GM18909 (cell line): ENCODE measurements around the gene ARHGAP23.
"Not testable (repeated sequence)": the region's sequence is repeated elsewhere in the genome, so short reads cannot be mapped to it uniquely, and the experiment has no call there.

Experiments
- ATAC-seq: cut with Tn5 transposase; IDR thresholded peaks from one replicate; pipeline ENCODE4 v1.9.1; 2021; ENCODE audit warnings: mild to moderate bottlenecking; ENCODE audit not compliant: unreplicated experiment, poor library complexity

The ARHGAP23 gene

DNA sequence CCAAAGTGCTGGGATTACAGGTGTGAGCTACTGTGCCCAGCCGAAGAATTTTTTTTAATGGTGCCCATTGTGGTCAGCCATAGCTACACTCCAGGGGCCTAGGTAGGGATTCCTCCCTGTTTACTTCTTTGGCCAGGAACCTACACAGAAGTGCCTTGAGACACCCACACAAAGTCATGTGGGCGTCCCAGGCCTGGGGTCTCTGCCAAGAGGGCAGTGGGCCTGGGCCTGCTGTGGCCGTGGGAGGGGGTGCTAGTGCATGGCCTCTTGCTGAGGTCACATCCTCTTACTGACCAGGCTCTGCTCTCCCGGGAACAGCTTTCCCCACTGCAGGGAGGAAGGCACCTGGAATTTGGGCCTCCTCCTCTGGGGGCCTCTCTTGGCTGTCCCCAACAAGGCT is 50.4 kb downstream of the ARHGAP23 start:
- not testable (repeated sequence) for ATAC-seq

DNA sequence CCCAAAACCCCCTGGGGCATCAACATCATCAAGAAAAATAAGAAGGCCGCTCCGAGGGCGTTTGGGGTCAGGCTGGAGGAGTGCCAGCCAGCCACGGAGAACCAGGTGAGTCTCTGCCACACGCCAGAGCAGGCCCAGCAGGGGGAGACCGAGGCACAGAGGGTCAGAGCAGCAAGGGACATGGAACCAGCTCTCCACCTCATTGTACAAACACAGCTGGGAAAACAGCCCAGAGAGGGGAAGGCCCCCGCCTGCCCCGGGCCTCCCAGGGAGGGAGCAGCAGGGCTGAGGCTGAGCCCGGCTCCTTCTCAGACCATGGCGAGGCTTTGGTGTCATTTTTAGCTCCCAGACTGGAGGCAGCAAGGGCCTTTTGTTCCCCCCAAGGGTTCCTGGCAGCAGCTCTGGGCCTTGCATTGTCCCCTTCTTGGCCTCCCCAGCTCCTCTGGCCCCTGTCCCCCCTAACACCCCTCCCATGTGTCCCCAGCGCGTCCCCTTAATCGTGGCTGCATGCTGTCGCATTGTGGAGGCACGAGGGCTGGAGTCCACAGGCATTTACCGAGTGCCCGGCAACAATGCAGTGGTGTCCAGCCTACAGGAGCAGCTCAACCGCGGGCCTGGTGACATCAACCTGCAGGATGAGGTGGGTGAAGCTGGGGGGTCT is 53.9 kb downstream of the ARHGAP23 start:
- ATAC-seq, result not testable (repeated sequence)

DNA sequence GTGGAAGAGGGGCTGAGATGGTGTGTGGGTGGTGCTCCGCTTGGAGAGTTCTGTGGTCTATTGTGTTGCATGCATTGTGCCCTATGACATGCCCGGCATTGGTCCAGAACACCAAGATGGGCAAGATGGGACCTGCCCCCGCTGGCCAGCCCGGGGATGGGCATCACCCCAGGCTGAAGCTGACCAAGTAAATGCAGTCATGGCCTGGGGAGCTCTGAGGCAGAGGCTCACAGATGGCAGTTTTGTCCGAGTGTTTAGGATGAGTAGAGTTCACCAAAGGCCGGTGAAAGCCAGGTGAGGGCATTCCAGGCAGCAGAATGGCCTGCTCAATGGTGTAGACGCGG is 54.4 kb downstream of the ARHGAP23 start:
- ATAC-seq, result not testable (repeated sequence)

DNA sequence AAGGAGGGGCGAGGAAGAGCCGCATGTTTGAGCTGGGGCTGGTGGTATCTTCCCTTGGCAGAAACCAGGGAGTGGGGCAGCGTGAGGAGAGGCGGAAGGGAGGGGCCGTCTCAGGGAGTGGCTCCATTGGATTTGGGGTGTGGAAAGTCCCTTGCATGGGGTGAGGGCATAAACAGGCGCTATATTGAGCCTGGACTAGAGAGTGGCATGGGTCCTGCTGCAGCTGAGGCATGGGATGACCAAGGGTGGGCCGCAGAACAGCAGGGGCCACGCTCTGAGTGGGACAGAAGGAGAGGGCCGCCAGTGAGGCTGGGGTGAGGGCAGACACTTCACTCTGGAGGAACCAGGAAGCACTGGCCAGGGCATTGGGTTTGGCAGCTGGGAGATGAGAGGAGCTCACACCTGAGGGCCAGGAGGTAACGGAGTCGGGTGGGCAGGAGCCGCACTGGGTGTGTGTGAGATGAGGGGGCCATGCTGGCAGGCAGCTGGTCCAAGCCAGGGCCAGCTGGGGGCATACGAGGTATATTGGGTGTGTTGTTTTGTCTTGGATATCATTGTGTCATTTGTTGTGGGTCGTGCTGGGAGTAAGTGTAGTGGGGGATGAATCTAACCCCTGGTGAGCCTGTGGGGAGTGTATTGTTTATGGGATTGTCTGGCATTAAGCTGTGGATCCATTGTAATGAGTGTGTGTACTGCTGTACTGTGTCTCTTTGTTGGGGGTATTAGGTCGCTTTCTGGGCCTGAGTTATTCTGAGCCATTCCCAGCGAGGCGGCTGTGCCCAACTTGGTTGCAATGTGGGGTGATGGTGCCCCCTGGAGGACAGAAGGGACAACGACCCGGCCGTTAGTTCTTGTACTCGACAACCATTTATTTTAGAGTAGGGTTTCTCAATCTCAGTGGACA is 56.2 kb downstream of the ARHGAP23 start:
- not testable (repeated sequence) for ATAC-seq

DNA sequence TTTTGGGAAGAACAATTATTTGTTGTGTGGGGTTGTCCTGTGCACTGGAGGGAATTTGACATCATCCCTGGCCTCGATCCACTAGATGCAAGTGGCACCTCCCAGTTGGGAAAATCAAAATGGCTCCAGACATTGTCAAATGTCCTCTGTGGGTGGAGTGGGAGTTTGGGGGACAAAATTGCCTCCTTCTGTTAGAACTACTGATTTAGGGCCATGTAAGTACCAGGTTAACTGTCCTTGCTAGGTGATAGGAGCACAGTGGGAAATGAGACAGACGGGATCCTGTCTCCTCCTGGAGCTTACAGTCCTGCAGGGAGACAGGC is 56.8 kb downstream of the ARHGAP23 start:
- no peak for ATAC-seq

DNA sequence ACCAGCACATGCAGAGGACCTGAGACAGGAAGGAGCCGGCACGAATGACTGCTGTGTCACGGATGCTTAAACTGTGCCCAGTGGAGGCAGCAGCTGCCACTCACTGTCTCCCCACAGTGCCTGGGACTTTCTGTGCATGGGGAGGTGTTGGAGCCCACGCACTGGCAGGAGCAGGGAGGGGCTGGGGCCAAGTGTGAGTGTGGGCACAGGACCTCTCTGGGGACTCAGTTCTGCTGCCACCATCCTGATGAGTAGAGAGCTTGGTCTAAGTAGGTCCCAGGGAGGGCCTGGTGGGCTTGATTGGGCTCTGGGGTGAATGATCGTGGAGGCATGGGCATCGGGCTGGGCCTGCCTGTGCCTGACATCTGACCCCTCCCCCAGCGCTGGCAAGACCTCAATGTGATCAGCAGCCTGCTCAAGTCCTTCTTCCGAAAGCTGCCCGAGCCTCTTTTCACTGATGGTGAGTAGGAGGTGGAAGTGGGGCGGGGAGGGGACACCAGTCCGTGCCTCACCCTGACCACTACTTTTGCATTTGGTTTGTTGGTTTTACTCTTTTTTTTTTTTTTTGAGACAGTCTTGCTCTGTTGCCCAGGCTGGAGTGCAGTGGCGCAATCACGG is 57.5 kb downstream of the ARHGAP23 start:
- not testable (repeated sequence) for ATAC-seq

DNA sequence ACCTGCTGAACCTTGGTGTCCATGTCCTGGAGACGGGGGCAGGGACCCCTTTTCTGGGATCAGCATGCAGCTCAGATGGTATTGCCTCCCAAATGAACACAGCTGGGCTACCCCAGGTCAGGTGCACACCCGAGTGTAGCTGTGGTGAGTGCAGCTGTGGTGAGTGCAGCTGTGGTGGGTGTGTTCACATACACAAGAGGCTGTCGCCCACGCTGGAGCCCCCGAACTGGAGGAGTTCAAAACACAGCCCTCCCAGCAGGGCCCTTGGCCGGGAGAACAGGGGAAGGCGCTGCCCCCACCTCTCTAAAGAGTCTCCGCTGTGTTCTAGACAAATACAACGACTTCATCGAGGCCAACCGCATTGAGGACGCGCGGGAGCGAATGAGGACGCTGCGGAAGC is 61.5 kb downstream of the ARHGAP23 start:
- ATAC-seq, result not testable (repeated sequence)

DNA sequence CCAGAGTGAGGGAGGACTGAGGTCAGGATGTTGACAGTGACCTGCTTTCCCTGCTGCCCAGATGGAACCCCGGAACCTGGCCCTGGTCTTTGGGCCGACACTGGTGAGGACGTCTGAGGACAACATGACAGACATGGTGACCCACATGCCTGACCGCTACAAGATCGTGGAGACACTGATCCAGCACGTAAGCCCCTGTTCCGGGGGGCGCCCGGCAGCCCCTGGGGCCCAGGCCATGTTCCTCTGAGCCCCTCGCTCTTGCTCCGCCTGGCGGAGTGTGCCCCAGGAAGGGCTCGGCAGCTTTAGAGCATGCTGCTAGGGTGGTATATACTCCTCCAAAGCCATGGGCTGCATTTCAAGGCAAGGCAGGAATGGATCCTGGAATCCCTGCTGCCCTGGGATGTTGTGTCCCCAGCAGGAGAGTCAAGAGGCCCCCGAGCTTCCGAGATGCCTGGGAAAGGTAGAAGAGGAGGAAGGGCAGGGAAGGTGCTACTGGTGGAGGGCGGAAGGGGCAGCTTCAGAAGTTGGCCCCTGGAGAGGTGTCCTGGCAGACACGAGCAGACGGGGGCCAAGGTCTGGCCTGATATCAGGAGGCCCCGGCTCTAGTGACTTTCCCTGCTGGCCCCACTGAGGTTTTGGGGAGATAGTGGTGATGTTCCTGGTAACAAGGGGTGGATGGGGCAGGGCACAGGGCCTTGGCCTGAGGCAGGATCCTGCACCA is 63.2 kb downstream of the ARHGAP23 start:
- not testable (repeated sequence) for ATAC-seq

DNA sequence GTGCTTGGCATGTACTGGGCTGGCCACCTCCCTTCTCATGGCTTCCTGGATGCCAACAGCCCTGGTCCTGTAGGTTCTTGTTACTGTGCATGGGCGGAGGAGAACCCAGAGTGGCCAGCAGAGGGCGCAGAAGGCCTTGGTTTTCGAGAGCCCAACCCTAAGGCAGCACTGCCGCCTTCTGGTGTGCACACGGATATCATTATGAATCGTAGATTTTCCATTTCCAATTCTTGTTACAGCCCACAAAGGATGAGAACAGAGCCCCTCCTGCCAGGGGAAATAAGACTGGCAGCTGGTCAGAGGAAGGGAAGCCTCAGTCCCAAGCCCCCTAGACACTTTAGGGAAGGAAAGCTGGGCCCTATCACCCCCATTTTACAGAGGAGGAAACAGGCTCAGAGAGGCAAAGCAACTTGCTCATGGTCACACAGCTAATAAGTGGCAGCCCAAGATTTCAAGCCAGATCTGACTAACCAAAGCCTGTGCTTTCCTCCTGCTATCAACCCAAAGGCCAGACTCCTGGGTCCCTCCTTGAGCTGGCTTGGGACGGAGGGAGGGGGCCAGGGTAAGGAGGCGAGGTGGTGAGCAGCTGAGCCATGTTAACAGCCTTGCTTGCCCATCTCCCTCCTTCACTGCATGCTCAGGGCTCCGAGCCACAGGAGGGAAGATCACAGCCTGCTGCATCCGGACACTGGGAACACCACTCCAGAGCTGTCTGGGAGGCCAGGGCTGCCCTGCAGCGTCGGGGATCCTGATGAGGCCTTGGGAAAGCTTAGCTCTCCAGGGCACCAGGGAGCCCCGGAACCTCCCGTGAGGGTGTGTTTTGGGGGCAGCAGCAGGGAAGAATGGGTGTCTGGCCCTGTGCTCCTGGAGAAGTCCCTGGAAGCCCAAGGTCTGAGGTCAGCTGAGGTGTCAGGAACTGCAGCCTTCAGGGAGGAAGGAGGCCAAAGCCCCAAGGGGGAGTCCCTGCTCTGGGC is 64.1 kb downstream of the ARHGAP23 start:
- ATAC-seq, result not testable (repeated sequence)

DNA sequence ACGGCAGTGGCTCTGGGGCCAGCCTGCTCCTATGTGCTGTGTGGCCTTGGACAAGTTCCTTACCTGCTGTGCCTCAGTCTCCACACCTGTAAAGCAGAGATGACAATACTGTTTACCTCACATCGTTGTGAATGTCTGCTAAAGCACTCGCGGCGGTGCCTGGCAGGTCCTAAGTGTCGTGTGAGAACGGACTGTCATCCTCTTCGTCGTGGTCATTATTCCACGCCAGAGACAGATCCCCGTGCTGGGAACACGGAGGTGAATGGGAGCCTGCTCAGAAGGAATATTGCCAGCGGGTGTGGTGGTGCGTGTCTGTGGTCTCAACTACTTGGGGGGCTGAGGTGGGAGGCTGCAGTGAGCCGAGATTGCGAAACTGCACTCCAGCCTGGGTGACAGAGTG is 65.9 kb downstream of the ARHGAP23 start:
- ATAC-seq, result not testable (repeated sequence)

DNA sequence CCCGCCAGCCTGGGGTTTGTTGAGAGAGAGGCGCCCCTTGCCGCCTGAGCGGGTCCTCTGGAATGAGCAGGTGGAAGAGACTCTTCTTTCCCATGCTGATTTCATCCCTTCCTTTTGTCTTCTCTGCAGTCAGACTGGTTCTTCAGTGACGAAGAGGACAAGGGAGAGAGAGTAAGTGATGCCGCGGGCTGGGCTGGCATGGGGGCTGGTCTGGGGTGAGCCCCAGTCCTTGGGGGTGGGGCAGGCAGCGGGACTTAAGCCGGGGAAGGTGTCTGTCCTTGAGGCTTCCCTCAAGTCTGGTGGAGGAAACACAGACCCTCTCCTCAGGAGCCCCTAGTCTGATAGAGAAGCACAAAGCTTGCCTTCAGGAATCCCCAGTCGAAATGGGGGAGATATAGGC is 69.4 kb downstream of the ARHGAP23 start:
- not testable (repeated sequence) for ATAC-seq

DNA sequence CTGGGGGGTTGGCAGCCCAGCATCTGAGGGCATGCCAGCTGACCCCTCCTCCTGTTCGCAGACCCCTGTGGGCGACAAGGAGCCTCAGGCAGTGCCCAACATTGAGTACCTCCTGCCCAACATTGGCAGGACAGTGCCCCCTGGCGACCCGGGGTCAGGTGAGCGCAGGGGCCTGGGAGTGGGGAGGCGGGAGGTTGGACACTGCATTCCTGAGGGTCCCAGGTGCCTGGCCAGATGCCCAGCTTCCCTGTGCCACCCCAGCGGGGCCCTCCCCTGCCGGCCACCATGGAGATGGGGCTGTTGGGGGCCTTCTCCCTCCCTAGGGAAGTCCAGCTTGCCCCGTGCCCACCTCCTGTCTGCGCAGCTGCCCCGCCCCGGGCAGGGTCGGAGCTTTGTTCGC is 70.1 kb downstream of the ARHGAP23 start:
- ATAC-seq, result no peak

DNA sequence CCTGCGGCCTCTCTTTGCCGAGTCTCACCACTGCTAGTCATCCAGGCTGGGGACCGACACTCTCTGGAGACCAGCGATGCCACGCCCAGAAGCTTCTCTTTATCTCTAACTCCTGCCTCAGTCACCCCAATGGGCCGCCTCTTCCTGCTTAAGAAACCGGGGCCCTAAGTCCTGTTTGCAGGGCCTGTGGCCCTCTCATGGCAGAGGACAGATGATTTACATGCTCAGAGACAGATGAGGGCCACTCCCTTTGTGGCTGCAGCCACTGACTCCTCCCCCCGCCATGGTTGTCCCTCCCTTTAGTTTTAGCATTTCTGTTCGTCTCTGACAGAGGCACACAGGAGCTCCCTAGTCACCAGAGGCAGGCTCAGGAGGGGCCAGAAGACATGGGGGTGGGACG is 71.0 kb downstream of the ARHGAP23 start:
- ATAC-seq, result not testable (repeated sequence)

DNA sequence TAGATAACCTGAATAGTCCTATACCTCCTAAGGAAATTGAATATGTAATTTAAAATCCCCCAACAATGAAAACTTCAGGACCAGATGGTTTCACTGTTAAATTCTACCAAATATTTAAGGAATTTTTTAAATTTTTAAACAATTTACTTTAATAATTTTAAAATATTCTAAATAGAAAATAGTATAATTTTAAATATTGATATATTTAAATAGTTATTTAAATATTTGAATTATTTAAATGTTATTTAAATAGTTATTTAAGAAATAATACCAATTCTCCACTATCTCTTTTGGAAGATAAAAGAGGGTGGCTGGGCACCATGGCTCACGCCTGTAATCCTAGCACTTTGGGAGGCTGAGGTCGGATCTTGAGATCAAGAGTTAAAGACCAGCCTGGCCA is 73.5 kb downstream of the ARHGAP23 start:
- ATAC-seq, result not testable (repeated sequence)

DNA sequence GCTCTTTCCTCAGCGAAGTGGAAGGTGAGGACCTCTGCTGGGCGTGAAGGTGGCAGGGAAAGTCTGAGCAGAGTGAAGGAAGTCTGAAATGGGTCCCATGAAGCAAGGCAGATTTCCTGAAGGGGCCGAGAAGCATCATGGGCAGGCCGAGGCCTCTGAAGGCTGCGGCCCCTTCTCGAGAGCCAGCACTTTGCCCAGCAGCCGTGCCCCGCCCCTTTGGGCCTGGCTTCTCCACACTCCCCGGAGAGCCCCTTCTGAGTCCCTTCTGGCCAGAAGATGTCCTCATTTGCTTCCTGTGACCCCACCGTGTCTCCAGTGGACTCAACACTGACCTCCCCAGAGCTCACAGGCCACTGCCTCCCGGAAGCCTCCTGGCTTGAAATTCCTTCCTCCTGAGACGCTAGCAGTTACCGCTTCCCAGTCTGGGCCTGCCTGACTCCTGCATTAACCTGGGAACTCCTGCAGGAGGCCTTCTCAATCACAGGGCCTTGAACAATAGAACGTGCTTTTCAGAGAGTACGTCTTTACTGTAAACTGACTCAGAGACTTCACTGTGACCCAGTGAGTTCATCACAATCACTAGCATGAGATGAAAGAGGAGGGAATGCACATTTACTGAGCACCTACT is 75.1 kb downstream of the ARHGAP23 start:
- ATAC-seq, result not testable (repeated sequence)

DNA sequence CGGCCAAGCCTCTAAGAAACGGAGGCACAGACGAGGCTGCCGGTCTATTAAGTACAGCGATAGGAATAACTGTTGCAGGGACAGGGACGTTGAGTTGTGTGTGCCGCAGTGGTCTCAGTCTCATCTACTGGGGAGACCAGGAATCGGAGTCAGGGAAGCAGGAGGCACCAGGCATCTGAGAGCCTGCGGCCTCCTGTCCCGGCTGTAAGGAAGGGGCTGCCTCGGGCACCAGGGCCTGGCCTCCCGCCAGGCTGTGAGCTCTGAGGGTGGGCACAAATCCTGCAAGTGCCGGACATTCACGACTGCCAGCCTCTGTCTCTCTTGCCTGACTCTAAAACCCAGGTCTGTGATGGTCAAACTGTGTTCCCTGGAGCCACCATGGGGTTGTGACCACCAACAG is 76.0 kb downstream of the ARHGAP23 start:
- no peak for ATAC-seq

DNA sequence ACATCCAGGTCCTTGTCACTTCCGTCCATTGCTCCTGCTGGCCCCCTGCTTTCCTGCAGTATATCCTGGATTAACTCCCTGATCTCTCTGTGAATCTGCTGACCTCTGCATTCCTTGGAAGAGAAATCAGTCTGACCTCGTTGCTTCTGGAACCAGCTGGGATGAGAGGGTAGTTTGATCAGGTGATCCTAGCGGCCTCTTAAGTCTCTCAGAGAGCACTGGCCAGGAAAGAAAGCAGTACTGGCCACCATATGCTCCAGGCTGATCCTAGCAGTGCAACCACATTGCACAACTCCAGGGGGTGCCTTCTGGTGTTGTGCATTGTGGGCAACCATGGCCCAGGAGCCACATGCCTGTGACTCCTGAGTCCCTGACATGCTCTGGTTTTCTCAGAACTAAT is 79.2 kb downstream of the ARHGAP23 start:
- no peak for ATAC-seq

DNA sequence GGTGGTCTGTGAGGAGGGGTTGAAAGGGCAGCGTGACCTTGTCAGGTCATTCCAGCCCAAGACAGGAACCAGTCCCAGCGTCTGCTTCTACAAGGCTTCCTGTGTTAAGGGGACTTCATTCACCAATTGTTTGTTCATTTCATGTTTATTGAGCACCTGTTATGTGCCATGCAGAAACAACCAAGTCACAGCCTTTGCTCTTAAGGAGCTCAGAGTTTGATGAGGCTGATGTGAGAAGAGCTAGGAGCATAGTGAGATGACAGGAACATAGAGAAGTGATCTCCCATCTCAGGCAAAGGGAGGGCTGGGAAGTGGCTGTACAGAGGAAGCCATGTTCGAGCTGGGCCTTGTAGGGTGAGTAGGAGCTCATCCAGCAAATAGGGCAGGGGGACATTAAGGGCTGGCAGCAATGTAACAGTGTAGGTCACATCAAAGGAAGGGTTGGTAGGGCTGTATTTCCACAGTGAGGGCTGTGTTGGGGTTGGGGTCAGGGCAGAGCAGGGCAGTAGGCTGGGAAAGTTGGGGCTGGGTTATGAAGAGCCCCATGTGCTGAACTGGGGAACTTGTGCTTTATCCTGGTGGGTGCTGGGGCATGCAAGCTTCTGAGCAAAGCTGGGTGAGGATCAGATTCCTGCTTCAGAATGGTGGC is 79.8 kb downstream of the ARHGAP23 start:
- no peak for ATAC-seq

DNA sequence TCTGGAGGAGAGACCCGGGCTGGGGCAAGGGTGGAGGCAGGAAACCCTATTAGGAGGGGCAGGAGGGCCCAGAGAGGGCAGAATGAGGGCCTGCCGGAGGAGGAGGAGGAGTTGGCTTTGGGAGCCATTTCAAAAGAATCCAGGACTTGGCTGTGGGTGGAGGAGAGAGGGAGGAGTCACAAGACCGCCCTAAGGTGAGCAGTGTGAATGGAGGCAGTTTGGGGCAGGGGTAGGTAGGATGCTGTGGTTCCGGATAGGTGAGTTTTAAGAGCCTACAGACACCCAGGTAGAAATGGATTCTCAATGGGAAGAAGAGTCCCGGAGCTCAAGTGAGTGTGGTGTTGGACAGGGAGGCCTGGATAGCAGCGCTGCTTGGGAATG is 80.3 kb downstream of the ARHGAP23 start:
- ATAC-seq, result no peak
